PFSK-1 (cell line): ENCODE data around the gene NRROS.

ENCODE experiments used
- TAF1 ChIP-seq: IDR thresholded peaks from 2 replicates; pipeline ENCODE4 v1.6.1; 2012; ENCODE audit warnings: low read length, control low read depth, borderline replicate concordance; ENCODE audit not compliant: insufficient read depth
- TF ChIP-seq, protein P1 (sequence below), 2 experiments: IDR thresholded peaks; 2 replicates each; pipeline versions ENCODE4 v1.6.1 to v1.8.0; 2011 to 2012; ENCODE audit warnings: low read depth in 2 of 2, low read length in 2 of 2, control low read depth in 1 of 2, inconsistent platforms in 1 of 2, mild to moderate bottlenecking in 1 of 2, moderate library complexity in 1 of 2; ENCODE audit not compliant: insufficient read depth in 1 of 2

GRCh38 chr3:196600359-196600758 lies 39.1 kb upstream of the NRROS start:
- no peak for TF ChIP-seq TAF1
- TF ChIP-seq, protein P1, sequence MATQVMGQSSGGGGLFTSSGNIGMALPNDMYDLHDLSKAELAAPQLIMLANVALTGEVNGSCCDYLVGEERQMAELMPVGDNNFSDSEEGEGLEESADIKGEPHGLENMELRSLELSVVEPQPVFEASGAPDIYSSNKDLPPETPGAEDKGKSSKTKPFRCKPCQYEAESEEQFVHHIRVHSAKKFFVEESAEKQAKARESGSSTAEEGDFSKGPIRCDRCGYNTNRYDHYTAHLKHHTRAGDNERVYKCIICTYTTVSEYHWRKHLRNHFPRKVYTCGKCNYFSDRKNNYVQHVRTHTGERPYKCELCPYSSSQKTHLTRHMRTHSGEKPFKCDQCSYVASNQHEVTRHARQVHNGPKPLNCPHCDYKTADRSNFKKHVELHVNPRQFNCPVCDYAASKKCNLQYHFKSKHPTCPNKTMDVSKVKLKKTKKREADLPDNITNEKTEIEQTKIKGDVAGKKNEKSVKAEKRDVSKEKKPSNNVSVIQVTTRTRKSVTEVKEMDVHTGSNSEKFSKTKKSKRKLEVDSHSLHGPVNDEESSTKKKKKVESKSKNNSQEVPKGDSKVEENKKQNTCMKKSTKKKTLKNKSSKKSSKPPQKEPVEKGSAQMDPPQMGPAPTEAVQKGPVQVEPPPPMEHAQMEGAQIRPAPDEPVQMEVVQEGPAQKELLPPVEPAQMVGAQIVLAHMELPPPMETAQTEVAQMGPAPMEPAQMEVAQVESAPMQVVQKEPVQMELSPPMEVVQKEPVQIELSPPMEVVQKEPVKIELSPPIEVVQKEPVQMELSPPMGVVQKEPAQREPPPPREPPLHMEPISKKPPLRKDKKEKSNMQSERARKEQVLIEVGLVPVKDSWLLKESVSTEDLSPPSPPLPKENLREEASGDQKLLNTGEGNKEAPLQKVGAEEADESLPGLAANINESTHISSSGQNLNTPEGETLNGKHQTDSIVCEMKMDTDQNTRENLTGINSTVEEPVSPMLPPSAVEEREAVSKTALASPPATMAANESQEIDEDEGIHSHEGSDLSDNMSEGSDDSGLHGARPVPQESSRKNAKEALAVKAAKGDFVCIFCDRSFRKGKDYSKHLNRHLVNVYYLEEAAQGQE (IDR thresholded peaks at IDR 0.05; ENCODE audit: insufficient read depth in 1 of 2, low read depth in 2 of 2, low read length in 2 of 2) = no peak
